Prostate gland (tissue), 2 donors: ENCODE results near the gene ANLN. TPM values are rescaled to one million over a fixed set of nuclear protein-coding genes. Genes with fewer than 3 reads are reported as not detected.

Experiments used
- DNase-seq: peaks from one replicate; pipeline ENCODE4 v3.0.0-alpha.2; 2019; ENCODE audit warnings: low spot score
- H3K27ac ChIP-seq, 2 donors: fragments of 200-600 bp; sonication (generic); 2 replicates each; pipeline ENCODE4 v1.5.1; 2017 to 2019
- H3K27me3 ChIP-seq: fragments of 200-600 bp; sonication (generic); replicated peaks from 2 replicates; pipeline ENCODE4 v1.5.1; 2019; ENCODE audit not compliant: insufficient read depth
- H3K36me3 ChIP-seq, 2 donors: fragments of 200-600 bp; sonication (generic); 1 replicate in 1 of 2; 2 replicates in 1 of 2; pipeline versions ENCODE4 v1.5.1 to v1.8.1; 2017 to 2019
- H3K4me1 ChIP-seq: fragments of 200-600 bp; sonication (generic); replicated peaks from 2 replicates; pipeline ENCODE4 v1.5.1; 2019
- H3K4me3 ChIP-seq, 2 donors: fragments of 200-600 bp; sonication (generic); 2 replicates each; pipeline ENCODE4 v1.5.1; 2017 to 2019
- H3K9me3 ChIP-seq: fragments of 200-600 bp; sonication (generic); 2 replicates; pipeline ENCODE4 v1.5.1; 2017
- POLR2A ChIP-seq: fragments of 450-650 bp; IDR thresholded peaks from one replicate; pipeline ENCODE4 v1.6.1; 2016; ENCODE audit warnings: antibody characterized with exemption, mild to moderate bottlenecking
- POLR2AphosphoS5 ChIP-seq: sonication (generic); formaldehyde crosslinking; IDR thresholded peaks from one replicate; pipeline ENCODE4 v1.6.1; 2017; ENCODE audit warnings: antibody characterized with exemption
- WGBS: methylation state at CpG from one replicate; pipeline ENCODE4 v1.1.5; 2018; 5-methylcytosine and 5-hydroxymethylcytosine counted together
- intact Hi-C: fragments of 100-400 bp; cut with DNase I; formaldehyde crosslinking; loops from one replicate; pipeline ENCODE4 v1.14.2; 2022
- total RNA-seq, 2 donors: library from RNA; depleted of rRNA; stranded (reverse); fragments of >200 nt; gene quantifications; one replicate each; pipeline ENCODE4 v1.1.0, GENCODE V29; 2016
- TF ChIP-seq, protein P1 (sequence below), 4 experiments: fragments of 200-600 bp in 2 of 4; fragments of 450-650 bp in 2 of 4; sonication (generic) in 2 of 4; IDR thresholded peaks; 1 replicate in 3 of 4; 2 replicates in 1 of 4; pipeline ENCODE4 v1.5.1; 2016 to 2019; ENCODE audit warnings: antibody characterized with exemption in 4 of 4, mild to moderate bottlenecking in 2 of 4, moderate library complexity in 2 of 4

Gene ANLN
- total RNA-seq, 2 donors from 2014 or later = 9.9 to 13.6 TPM

DNA sequence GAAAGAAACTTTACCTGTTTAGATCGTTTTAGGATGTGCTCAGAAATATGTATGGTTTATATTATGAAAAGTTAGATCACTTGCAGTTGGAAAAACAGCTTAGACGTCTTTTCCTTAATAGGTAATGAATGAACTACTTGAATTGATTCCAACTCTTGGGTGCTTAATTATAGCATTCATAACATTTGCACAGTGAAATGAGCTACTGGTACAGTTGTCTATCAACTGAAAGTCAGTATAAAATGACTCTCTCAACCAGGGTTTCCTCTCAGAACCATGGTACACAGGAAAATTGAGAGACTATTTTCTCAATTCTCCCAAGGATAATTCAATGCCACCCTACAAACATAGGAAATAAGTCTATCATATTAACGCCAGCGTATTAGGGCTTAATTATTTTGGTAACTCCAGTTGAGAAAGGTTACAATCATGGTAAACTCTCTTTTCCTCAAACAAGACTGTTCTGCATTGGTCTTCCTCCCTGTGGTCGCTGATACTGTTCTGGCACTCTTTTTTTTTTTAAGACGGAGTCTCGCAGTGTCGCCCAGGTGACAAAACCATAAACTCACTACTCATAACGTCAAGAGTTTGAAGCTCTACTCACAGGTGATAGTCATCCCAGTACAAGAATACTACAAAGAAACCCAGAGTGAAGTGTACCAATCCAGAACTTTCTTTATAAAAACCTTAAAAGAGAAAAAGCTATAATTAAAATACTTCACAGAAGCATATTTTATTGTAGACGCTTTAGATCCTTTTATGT, 2.0 kb downstream of the ANLN start:
- no peaks in the 10 kb centered on the region for H3K9me3 ChIP-seq
- H3K4me1 ChIP-seq = no peaks in the 10 kb centered on the region
- DNase-seq = no peak
- WGBS = 52% methylated on average over 10 of the region's 10 CpGs
- TF ChIP-seq, protein P1, sequence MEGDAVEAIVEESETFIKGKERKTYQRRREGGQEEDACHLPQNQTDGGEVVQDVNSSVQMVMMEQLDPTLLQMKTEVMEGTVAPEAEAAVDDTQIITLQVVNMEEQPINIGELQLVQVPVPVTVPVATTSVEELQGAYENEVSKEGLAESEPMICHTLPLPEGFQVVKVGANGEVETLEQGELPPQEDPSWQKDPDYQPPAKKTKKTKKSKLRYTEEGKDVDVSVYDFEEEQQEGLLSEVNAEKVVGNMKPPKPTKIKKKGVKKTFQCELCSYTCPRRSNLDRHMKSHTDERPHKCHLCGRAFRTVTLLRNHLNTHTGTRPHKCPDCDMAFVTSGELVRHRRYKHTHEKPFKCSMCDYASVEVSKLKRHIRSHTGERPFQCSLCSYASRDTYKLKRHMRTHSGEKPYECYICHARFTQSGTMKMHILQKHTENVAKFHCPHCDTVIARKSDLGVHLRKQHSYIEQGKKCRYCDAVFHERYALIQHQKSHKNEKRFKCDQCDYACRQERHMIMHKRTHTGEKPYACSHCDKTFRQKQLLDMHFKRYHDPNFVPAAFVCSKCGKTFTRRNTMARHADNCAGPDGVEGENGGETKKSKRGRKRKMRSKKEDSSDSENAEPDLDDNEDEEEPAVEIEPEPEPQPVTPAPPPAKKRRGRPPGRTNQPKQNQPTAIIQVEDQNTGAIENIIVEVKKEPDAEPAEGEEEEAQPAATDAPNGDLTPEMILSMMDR (IDR thresholded peaks at IDR 0.05) = no peak
- TF ChIP-seq POLR2AphosphoS5 = no peak
- no peak for TF ChIP-seq POLR2A
- no peaks in the 10 kb centered on the region for H3K27me3 ChIP-seq
- H3K36me3 ChIP-seq = no peaks in the 10 kb centered on the region
- no peak overlapping the region for H3K27ac ChIP-seq
- H3K4me3 ChIP-seq = no peak overlapping the region
- intact Hi-C loops = no loop called here

DNA sequence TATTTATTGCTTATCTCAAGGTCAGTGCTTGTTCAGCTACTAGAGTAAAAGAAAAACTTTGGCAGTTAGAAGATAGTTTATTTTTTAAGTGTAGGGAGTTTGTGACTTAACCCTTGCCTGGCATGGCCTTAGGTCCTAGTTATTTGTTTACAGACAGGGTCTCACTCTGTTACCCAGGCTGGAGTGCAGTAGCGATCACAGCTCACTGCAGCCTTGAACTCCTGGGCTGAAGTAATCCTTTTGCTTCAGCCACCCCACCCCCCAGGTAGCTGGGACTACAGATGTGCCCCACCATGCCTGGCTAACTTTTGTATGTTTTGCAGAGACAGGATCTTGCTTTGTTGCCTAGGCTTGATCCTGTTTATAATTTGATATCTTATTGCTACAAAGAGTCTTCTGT, 4.2 kb downstream of the ANLN start:
- DNase-seq = no peak
- Histone ChIP-seq H3K36me3 (no peaks in the 10 kb centered on the region), H3K27me3 (no peaks in the 10 kb centered on the region), H3K4me3 (no peak overlapping the region), H3K27ac (no peak overlapping the region), H3K9me3 (no peaks in the 10 kb centered on the region), H3K4me1 (no peaks in the 10 kb centered on the region)
- TF ChIP-seq, protein P1 (IDR thresholded peaks at IDR 0.05) = no peak
- TF ChIP-seq POLR2AphosphoS5 = no peak
- no peak for TF ChIP-seq POLR2A
- WGBS = 67% methylated on average over 1 of the region's 1 CpG
- intact Hi-C loops = no loop called here

DNA sequence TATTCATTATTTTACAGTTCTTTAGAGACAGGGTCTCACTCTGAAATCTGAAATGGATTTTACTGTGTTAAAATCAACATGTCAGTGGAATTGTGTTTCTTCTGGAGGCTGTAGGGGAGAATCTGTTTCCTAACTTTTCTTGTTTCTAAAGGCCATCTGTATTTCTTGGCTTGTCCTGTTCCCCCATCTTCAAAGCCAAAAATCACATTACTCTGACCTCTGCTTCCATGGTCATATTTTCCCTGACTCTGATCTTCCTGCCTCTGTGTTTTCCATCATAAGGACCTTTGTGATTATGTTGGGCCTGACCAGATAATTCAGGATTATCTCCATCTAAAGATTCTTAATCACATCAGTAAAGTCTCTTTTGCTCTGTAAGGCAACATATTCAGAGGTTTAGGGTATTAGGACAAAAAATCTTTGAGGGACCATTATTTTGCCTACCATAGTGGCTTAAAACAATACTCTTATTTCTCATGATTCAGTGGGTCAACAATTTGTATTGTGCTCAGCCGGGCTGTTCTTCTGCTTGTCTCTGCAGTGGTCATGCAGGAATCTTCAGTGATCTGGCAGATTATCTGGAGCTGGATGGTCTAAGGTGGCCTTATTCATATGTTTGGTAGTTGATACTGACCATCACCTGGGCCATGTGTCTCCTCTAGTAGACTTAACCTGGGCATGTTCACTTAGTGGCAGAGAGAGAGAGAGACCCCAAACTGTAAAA, 5.7 kb downstream of the ANLN start:
- DNase-seq = no peak
- intact Hi-C loops = no loop called here
- TF ChIP-seq, protein P1 (IDR thresholded peaks at IDR 0.05) = no peak
- TF ChIP-seq POLR2A (no peak), POLR2AphosphoS5 (no peak)
- H3K9me3 ChIP-seq = no peaks in the 10 kb centered on the region
- no peak overlapping the region for H3K4me3 ChIP-seq
- no peaks in the 10 kb centered on the region for H3K36me3 ChIP-seq
- no peaks in the 10 kb centered on the region for H3K4me1 ChIP-seq
- H3K27me3 ChIP-seq = no peaks in the 10 kb centered on the region
- no peak overlapping the region for H3K27ac ChIP-seq
- 100% methylated on average over 1 of the region's 1 CpG for WGBS

DNA sequence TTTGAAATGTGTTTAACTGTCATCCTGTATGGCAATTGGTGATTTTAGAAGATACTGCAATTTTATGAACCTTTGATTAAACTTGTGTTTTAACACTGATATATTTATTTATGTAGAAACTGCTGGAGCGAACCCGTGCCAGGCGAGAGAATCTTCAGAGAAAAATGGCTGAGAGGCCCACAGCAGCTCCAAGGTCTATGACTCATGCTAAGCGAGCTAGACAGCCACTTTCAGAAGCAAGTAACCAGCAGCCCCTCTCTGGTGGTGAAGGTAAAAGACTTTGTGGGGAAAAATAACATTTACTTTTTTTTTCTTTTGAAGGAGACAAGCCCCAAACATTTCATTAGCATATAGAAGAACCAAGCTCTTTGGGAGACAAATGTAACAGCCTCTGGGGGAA, 6.5 kb downstream of the ANLN start:
- no peaks in the 10 kb centered on the region for H3K4me1 ChIP-seq
- H3K4me3 ChIP-seq = no peak overlapping the region
- H3K27ac ChIP-seq = no peak overlapping the region
- 98% methylated on average over 4 of the region's 4 CpGs for WGBS
- no peak for DNase-seq
- no peaks in the 10 kb centered on the region for H3K9me3 ChIP-seq
- intact Hi-C loops = no loop called here
- no peaks in the 10 kb centered on the region for H3K27me3 ChIP-seq
- H3K36me3 ChIP-seq = no peaks in the 10 kb centered on the region
- TF ChIP-seq, protein P1 (IDR thresholded peaks at IDR 0.05) = no peak
- TF ChIP-seq POLR2AphosphoS5 (no peak), POLR2A (no peak)
